ENCODE results near the gene PDK3.

The PDK3 gene
- total RNA-seq, result 44.4 to 146 (median 59.7) reads per million in 9 experiments

DNA sequence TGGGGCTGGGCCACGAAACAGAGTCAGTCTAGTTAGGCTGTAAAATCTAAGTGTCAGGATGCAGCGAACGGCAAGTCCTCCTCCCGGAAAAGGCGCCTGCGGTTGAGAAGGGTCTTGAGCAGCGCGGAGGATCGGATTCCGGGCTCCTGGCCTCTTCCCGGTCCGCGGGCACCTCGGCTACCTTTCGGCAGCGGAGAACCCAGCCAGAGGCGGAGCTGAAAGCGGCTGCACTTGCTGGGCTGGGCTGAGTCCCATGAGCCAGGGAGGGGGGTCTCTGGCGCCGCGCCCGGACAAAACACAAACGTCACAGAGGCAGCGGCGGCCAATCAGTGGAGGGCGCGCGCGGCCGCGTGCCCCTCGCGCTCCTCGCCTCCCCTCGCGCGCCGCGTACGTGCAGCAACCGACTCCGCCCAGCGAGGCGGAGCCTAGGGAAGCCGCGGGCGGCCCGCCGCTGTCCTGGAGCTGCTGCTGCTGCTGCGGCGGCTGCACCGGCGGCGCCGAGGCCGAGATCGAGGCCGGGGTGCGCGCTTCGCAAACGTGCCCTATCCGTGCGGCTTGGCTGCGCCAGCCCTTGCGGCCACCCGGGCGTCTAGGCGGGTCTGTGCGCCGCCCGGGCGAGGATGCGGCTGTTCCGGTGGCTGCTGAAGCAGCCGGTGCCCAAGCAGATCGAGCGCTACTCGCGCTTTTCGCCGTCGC lies at the start of gene PDK3:
TSS of gene PDK3 (plus strand) at position 451 of the 696 bp plus-strand sequence. CDS start at position 621, 170 bp downstream.
- Mint-ChIP-seq H3K9me3 (no peaks in the 10 kb centered on the region), H3K36me3 (ENCODE audit: insufficient read depth) (no peaks in the 10 kb centered on the region), H3K4me3 (peak within 1 kb of the TSS; percentile 80 to 83), H3K27me3 (no peaks in the 10 kb centered on the region), H3K4me1 (ENCODE audit: low read depth in 2 of 2) (peaks cover 17 to 28% of the 10 kb centered on the region in 2 donors), H3K27ac (peak within 1 kb of the TSS; percentile 89 to 96)
- DNase-seq (peak; percentile 81 to 84 (median 84)), ATAC-seq (replicated peaks) (peak; percentile 92)

DNA sequence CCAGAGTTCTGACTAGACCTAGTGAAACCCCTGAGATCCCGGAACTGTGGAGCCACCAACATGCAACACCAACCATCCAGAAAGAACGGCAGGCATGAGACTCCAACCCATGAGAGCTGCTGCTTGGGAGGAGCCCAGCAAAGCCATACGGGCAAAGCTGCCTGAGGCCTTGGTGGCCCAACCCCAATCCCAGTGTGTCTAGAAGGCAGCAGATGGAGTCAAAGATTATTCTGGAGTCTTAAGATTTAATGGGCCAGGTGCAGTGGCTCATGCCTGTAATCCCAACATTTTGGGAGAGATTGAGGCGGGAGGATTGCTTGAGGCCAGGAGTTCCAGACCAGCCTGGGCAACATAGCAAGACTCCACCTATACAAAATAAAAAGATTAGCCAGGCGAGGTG lies 49.2 kb upstream of the PDK3 start:
- H3K27me3 Mint-ChIP-seq, result no peaks in the 10 kb centered on the region
- no peak for DNase-seq
- H3K36me3 Mint-ChIP-seq (ENCODE audit: insufficient read depth), result no peaks in the 10 kb centered on the region
- ATAC-seq (replicated peaks), result no peak
- no peak overlapping the region for H3K27ac Mint-ChIP-seq
- H3K4me1 Mint-ChIP-seq (ENCODE audit: low read depth in 2 of 2), result peaks cover 0 to 3% of the 10 kb centered on the region in 2 donors
- no peaks in the 10 kb centered on the region for H3K9me3 Mint-ChIP-seq
- H3K4me3 Mint-ChIP-seq, result no peak overlapping the region

DNA sequence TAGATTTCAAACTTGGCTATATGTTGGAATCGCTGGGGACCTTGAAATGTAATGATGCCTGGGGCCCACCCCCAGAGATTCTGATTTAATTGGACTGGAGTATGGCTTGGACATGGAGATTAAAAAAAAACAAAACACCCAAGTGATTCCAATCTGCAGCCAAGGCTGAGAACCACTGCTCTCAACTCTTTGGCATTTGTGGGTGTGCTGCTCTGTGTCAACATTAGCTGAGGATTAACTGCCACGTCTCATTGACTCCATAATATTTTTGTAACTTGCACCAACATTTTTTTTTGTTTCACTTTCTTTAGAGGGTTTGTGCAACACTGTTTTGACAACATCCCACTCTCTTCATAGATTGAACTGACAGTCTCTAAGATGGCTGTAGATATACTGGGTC lies 41.1 kb upstream of the PDK3 start:
- Mint-ChIP-seq H3K27ac (no peak overlapping the region), H3K4me1 (ENCODE audit: low read depth in 2 of 2) (peaks cover 0 to 2% of the 10 kb centered on the region in 2 donors), H3K36me3 (ENCODE audit: insufficient read depth) (no peaks in the 10 kb centered on the region), H3K4me3 (no peak overlapping the region), H3K27me3 (no peaks in the 10 kb centered on the region), H3K9me3 (no peaks in the 10 kb centered on the region)
- no peak for DNase-seq
- no peak for ATAC-seq (replicated peaks)

DNA sequence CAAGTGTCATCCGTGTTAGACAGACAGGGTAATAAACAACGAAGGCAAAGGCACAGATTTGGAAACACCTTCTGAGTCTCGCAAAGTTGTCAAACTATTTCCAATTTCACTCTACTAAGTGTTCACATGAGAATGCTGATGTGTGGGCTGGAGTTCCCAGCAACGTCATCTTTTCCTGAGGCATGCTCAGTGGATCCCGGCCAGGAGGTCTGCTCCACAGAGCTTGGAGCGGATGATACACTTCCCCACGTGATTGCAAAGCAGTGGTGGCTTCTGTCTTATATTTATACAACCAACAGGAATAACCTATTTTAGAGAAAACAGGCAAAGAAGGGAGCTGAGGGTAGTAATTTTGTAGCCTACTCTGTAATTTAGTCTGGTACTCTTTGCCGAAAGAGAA lies 40.1 kb upstream of the PDK3 start:
- Mint-ChIP-seq H3K4me3 (no peak overlapping the region), H3K27me3 (no peaks in the 10 kb centered on the region), H3K27ac (no peak overlapping the region), H3K4me1 (ENCODE audit: low read depth in 2 of 2) (peaks cover 0 to 2% of the 10 kb centered on the region in 2 donors), H3K36me3 (ENCODE audit: insufficient read depth) (no peaks in the 10 kb centered on the region), H3K9me3 (no peaks in the 10 kb centered on the region)
- DNase-seq, result no peak
- no peak for ATAC-seq (replicated peaks)

DNA sequence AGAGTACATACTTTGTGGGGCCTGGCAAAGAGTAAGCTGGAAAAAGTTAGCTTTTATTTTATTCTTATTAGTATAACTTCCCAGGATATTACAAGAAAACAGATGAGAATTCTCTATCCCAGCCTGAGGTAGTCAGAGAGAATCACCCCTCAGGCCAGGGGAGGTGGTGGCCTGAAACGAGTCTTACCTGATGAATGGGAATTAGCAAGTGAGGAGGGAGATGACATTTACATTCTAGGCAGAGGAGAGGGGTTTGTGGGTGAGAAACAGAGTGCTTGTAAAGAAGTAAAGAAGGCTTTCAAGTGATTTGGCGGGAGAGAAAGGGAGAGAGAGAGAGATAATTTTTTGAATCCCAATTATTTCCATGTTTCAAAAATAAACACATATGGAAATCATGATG lies 39.3 kb upstream of the PDK3 start:
- DNase-seq (no peak), ATAC-seq (replicated peaks) (no peak)
- H3K4me1 Mint-ChIP-seq (ENCODE audit: low read depth in 2 of 2), result peaks cover 0 to 2% of the 10 kb centered on the region in 2 donors
- H3K27me3 Mint-ChIP-seq, result no peaks in the 10 kb centered on the region
- peak overlapping the region in 1 of 2 donors; percentile 52 for H3K27ac Mint-ChIP-seq
- H3K4me3 Mint-ChIP-seq, result no peak overlapping the region
- H3K36me3 Mint-ChIP-seq (ENCODE audit: insufficient read depth), result no peaks in the 10 kb centered on the region
- H3K9me3 Mint-ChIP-seq, result no peaks in the 10 kb centered on the region

DNA sequence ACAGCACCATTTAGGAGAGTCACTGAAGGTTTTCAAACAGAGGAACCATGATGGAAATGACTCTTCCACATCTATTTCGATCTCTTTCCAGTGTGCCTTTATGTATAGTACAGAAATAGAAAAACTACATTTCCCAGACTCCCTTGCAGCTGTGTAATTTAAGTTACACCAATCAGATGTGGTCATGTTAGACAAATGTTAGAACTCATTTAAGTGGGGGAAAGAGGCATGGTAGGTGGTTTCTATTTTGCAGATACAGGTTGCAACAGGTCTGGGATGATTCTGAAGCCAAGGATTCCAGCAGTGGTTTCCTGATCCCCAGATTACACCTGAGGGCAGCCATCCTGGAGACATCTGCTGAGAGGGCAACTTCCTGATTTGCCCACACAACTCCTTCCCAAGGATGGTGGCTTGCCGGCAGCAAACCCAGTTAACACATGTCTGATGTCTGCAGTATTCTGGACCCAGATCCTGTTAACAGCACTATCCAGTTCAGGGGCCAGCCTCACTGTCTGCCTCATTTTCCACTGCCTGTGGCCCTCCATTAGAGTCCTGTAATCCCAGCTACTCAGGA lies 38.7 kb upstream of the PDK3 start:
- Mint-ChIP-seq H3K4me3 (no peak overlapping the region), H3K27me3 (no peaks in the 10 kb centered on the region), H3K9me3 (no peaks in the 10 kb centered on the region), H3K4me1 (ENCODE audit: low read depth in 2 of 2) (peaks cover 0 to 2% of the 10 kb centered on the region in 2 donors), H3K36me3 (ENCODE audit: insufficient read depth) (no peaks in the 10 kb centered on the region), H3K27ac (peak overlapping the region in 1 of 2 donors; percentile 35)
- ATAC-seq (replicated peaks) (peak; percentile 69), DNase-seq (no peak)

DNA sequence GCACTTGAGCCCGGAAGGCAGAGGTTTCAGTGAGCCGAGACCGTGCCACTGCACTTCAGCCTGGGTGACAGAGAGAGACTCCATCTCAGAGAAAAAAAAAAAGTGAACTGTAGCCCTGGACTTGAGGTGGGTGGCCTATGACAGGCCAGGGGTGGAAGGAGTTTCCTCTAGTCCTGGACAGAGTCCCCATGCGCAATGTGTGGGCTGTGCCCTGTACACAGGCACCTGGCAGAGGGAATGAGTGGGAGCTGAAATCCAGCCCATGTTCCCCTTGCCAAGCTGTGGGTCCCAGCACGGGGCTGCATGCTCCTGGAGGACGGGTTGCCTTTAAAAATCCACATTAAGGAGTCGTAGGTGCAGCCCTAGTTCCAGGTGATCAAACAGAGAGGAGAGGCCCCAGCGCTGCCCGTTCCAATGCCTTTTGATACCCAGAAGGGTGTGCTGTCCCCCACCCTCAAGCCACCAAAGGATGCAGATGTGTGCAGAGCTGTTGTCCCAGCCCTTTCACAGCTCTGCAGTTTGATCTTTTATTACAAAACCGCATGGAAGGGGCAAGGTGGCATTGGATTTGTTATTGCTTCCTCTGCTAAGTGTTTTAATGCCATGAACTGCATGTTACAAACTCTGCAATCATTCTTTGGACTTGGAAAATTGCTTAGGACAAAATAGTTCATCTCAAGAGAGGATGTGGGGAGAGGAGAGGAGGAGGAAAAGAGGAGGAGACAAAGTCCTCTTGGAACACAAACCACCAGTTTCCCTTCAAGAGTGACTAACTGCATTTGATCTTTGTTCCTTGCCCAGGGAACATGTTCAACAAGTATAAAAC lies 38.0 kb upstream of the PDK3 start:
- no peak for DNase-seq
- Mint-ChIP-seq H3K27me3 (no peaks in the 10 kb centered on the region), H3K4me1 (ENCODE audit: low read depth in 2 of 2) (peaks cover 0 to 2% of the 10 kb centered on the region in 2 donors), H3K9me3 (no peaks in the 10 kb centered on the region), H3K27ac (peak overlapping the region; percentile 28 to 35), H3K4me3 (no peak overlapping the region), H3K36me3 (ENCODE audit: insufficient read depth) (no peaks in the 10 kb centered on the region)
- peak; percentile 36 for ATAC-seq (replicated peaks)

DNA sequence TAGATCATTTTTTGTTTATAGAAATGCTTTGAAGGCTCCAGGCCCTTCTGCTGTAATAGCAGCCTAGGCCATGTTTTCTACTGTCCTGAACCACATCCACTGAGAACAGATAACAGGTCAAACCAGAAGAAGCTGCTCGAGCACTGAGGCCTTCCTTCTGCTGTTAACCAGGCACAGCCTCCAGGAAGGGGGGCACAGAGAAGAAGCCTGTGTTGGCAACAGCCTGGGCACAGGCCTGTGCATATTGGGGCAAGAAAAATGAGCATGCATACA lies 37.4 kb upstream of the PDK3 start:
- H3K4me3 Mint-ChIP-seq, result no peak overlapping the region
- no peaks in the 10 kb centered on the region for H3K9me3 Mint-ChIP-seq
- H3K36me3 Mint-ChIP-seq (ENCODE audit: insufficient read depth), result no peaks in the 10 kb centered on the region
- DNase-seq, result no peak
- H3K4me1 Mint-ChIP-seq (ENCODE audit: low read depth in 2 of 2), result peaks cover 0 to 2% of the 10 kb centered on the region in 2 donors
- H3K27me3 Mint-ChIP-seq, result no peaks in the 10 kb centered on the region
- no peak for ATAC-seq (replicated peaks)
- peak overlapping the region in 1 of 2 donors; percentile 28 for H3K27ac Mint-ChIP-seq

DNA sequence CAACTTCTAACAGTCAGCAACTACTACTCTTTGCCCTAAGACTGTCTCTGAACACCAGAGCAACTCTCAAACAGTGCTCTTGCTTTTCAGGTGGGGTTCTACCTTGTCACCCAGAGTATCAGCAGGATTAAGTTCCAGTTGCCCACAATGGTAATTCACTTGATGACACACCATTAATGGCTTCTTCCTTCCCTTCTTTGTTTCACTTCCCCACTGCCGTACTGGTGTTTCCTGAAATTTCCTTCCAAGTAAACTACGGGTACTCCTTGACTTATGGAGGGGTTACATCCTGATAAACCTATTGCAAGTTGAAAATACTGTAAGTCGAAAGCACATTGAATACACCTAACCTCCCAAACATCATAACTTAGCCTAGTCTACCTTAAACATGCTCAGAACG lies 36.6 kb upstream of the PDK3 start:
- no peaks in the 10 kb centered on the region for H3K27me3 Mint-ChIP-seq
- ATAC-seq (replicated peaks) (no peak), DNase-seq (no peak)
- H3K36me3 Mint-ChIP-seq (ENCODE audit: insufficient read depth), result no peaks in the 10 kb centered on the region
- H3K4me3 Mint-ChIP-seq, result no peak overlapping the region
- peaks cover 3 to 4% of the 10 kb centered on the region in 2 donors for H3K4me1 Mint-ChIP-seq (ENCODE audit: low read depth in 2 of 2)
- no peaks in the 10 kb centered on the region for H3K9me3 Mint-ChIP-seq
- no peak overlapping the region for H3K27ac Mint-ChIP-seq

DNA sequence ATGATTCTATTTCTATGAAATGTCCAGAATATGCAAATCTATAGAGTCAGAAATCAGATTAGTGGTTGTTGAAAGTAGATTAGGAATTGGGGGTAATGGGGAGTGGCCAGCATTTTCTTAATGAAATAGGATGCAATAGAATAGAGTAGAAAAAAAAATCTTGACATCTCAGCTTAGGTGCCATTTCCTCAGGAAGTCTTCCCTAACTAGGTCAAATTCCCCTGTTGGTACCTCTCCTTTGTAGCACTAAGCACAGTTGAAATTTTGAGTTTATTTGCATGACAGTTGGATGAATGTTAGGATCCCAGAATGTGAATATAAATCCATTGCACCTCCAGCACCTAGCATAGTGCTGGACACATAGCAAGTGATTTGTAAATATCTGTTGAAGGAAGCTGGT lies 30.0 kb upstream of the PDK3 start:
- H3K4me1 Mint-ChIP-seq (ENCODE audit: low read depth in 2 of 2), result peaks cover 11 to 17% of the 10 kb centered on the region in 2 donors
- no peaks in the 10 kb centered on the region for H3K36me3 Mint-ChIP-seq (ENCODE audit: insufficient read depth)
- H3K27ac Mint-ChIP-seq, result peak overlapping the region in 1 of 2 donors; percentile 31

DNA sequence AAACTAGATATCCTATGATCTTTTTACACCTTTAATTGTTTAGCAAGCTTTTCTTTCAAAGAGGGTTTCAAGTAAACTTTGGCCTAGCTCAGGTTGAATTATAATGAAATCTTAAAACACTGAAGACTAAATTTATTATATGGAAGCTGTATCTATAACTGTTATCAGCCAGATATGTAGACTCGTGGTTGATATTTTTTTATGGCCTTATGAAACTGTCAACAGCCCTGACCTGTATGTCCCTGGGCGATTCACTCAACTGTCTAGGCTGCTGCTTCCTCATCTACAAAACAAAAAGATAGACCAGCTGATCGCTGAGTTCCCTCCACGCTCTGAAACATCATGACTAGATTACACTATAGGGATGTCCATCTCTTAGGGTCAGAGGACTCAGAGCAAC lies 21.2 kb upstream of the PDK3 start:
- Mint-ChIP-seq H3K4me1 (ENCODE audit: low read depth in 2 of 2) (no peaks in the 10 kb centered on the region), H3K4me3 (no peak overlapping the region), H3K27ac (no peak overlapping the region), H3K27me3 (no peaks in the 10 kb centered on the region), H3K36me3 (ENCODE audit: insufficient read depth) (no peaks in the 10 kb centered on the region), H3K9me3 (no peaks in the 10 kb centered on the region)
- no peak for ATAC-seq (replicated peaks)
- no peak for DNase-seq

More for the DNA sequence above, 30.0 kb upstream of the PDK3 start:
- DNase-seq (no peak), ATAC-seq (replicated peaks) (peak; percentile 83)
- Mint-ChIP-seq H3K27me3 (no peaks in the 10 kb centered on the region), H3K9me3 (no peaks in the 10 kb centered on the region), H3K4me3 (peak overlapping the region; percentile 41 to 53)

DNA sequence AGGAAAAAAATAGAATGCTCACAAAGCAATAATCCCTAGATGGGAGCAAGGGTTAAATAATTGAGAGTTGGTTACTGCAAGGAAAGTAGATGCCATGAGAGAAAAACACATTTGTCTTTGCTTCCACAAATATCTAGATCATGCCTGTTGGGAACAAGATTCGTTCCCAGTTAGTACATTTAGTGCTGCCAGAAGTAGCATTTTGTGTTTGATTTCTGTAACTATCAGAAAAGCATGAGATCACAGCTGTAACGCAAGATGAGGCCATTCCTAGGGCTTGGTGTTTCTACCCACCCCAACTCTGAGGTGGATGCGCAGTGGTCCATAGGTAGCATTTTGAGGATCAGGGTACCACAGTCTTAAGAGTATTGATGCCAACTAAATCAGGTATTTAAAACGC lies 20.4 kb upstream of the PDK3 start:
- H3K9me3 Mint-ChIP-seq, result no peaks in the 10 kb centered on the region
- ATAC-seq (replicated peaks) (no peak), DNase-seq (no peak)
- no peaks in the 10 kb centered on the region for H3K4me1 Mint-ChIP-seq (ENCODE audit: low read depth in 2 of 2)
- H3K36me3 Mint-ChIP-seq (ENCODE audit: insufficient read depth), result no peaks in the 10 kb centered on the region
- no peak overlapping the region for H3K4me3 Mint-ChIP-seq
- no peak overlapping the region for H3K27ac Mint-ChIP-seq
- H3K27me3 Mint-ChIP-seq, result no peaks in the 10 kb centered on the region

DNA sequence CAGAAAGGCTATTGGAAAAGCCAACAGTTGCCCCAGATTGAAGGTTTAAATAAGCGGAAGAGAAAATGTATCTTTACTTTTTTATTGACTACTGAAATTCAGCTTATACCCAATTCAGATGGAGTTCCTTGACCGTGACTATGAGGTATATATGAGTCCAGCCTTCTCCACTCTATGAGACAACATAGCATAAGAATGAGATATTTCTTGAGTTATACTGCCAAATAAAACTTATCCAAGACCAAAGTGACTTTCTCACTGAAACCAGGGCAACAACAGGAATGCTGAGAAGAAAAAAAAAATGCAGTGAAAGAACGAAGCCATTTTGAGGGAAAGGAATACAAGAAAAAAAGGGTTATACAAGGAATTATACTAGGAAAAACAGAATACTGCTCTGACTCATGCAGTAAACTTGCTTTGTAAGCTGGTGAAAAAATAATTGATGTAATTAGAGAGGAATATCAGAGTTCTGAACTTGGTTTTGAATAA lies 16.3 kb upstream of the PDK3 start:
- Mint-ChIP-seq H3K4me1 (ENCODE audit: low read depth in 2 of 2) (no peaks in the 10 kb centered on the region), H3K4me3 (no peak overlapping the region), H3K27me3 (no peaks in the 10 kb centered on the region), H3K9me3 (no peaks in the 10 kb centered on the region), H3K36me3 (ENCODE audit: insufficient read depth) (no peaks in the 10 kb centered on the region), H3K27ac (no peak overlapping the region)
- DNase-seq (no peak), ATAC-seq (replicated peaks) (no peak)
